ENCODE measurements around the gene ANKRD13C.

ANKRD13C gene

DNA sequence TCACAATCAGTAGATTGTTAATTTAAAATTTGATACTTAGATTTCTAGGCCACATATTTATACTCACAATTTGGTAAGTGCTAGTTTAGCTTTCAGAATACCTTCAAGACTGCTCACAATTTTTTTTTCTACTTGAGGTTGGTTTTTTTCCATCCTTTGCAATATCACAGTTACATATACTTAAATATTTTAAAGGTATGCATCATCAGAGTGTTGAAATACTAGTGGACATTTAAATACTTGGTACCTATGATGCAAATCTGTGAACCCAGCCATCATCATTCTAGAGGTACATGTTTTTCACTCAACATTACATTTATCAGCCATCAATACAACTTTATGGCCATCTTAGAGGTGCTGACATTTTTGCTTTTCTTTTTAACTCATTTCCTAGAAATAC, 143.0 kb downstream of the ANKRD13C start:
- ChIA-PET CTCF (interaction anchor here (1.0 kb wide), 1 partner anchor 9 kb away, joined by 4 read pairs; no protein-coding TSS in a partner anchor), POLR2A (no interaction called here)
- H3K4me3 ChIP-seq (ENCODE audit: low read depth, low read length): no peak overlapping the region
- TF ChIP-seq, protein P1, sequence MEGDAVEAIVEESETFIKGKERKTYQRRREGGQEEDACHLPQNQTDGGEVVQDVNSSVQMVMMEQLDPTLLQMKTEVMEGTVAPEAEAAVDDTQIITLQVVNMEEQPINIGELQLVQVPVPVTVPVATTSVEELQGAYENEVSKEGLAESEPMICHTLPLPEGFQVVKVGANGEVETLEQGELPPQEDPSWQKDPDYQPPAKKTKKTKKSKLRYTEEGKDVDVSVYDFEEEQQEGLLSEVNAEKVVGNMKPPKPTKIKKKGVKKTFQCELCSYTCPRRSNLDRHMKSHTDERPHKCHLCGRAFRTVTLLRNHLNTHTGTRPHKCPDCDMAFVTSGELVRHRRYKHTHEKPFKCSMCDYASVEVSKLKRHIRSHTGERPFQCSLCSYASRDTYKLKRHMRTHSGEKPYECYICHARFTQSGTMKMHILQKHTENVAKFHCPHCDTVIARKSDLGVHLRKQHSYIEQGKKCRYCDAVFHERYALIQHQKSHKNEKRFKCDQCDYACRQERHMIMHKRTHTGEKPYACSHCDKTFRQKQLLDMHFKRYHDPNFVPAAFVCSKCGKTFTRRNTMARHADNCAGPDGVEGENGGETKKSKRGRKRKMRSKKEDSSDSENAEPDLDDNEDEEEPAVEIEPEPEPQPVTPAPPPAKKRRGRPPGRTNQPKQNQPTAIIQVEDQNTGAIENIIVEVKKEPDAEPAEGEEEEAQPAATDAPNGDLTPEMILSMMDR (IDR thresholded peaks at IDR 0.05; ENCODE audit: insufficient read depth, low read length, missing control alignments): no peak
- DNase-seq (ENCODE audit: low read depth, low spot score): no peak

DNA sequence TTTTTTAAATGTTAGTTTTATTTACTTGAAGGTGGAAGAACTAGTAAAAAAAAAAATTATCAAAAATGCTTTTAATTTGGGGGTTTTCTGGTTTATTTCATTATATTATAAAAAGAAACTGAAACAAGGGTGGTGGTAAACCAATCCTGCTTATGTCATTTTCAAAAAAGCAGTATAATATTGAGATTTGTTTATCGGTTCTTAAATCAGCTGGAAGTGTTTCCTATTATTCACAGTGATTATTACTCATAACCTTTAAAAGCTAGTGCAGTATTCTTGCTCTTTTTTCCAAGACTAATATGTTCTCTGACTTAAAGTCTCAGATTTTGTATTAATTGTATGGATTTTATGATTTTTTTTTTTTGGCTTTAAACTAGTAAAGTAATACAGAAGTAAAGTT, 143.7 kb downstream of the ANKRD13C start:
- TF ChIP-seq, protein P1 (IDR thresholded peaks at IDR 0.05; ENCODE audit: insufficient read depth, low read length, missing control alignments): no peak
- CTCF ChIA-PET: interaction anchor here (1.0 kb wide), 1 partner anchor 9 kb away, joined by 4 read pairs; no protein-coding TSS in a partner anchor
- POLR2A ChIA-PET: no interaction called here
- no peak overlapping the region for H3K4me3 ChIP-seq (ENCODE audit: low read depth, low read length)
- DNase-seq (ENCODE audit: low read depth, low spot score): no peak

Data from AG04449 (cell line).